Muscle of back (tissue), 11 donors: ENCODE measurements around the gene TNXB. TPM values are rescaled to one million over a fixed set of nuclear protein-coding genes. Genes with fewer than 3 reads are reported as not detected.
"Not testable (repeated sequence)": the region's sequence is repeated elsewhere in the genome, so short reads cannot be mapped to it uniquely, and the experiment has no call there.

Source experiments
- DNase-seq, 3 donors: peaks; one replicate each; pipeline versions ENCODE4 v3.0.0 to v3.0.0-alpha.2; 2013
- polyA plus RNA-seq, 10 donors: library from polyadenylated mRNA; unstranded; fragments of 120-200 nt; gene quantifications; one replicate each; pipeline ENCODE4 v1.2.1, GENCODE V29; 2013; ENCODE audit not compliant: insufficient read length in 10 of 10

The TNXB gene
- polyA plus RNA-seq, 10 donors, result 87.2 to 269 (median 143) TPM

DNA sequence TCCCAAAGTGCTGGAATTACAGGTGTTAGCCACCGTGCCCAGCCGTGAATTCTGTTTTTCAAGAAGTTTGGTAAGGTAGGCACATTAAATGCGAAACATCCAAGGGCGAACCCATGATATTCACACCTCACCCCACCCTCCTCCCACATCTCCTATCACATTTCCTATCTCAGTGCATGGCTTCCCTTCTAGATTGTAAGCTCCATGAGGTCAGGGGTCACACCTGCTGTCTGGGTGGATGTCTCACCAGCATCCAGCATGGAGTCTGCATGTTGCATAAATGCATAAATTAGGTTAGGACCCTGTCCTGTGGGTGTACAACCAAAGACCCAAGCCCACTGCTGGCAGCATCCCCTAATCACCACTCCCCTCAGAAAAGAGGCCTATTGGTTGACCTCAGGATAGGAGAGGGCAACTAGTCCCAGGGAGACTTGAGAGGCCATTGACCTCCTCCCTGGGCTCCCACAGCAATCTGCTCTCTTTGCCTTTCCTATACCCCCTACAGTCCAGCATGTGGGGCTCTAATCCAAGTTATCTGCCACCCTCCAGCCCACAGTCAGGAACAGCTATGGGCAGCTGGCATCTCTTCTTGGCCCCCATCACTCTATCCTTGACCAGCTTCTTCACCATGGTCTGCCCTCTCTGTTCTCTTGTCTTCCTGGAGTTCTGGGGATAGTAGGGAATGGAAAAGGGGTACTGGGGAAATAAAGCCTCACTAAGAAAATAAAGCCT is 38.4 kb upstream of the TNXB start:
- DNase-seq, result no peak

DNA sequence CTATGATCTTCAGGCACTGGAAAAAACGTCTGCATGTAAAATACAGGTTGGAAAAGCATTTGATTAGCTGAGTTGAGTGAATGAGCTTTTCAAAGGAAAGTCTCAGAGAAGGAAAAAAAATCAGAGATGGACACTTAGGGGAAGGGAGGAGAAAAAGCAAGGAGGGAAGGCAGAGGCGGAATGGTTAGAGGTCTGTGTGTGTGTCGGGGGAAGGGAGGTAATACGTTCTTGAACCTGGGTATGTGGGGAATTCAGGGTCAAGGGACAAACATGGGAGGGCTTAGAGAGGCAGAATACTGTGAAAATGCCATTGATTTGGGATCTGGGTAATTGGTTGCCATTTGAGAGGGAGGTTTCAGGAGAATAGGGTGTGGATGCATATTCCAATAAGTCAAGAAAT is 37.5 kb upstream of the TNXB start:
- DNase-seq, result no peak

- DNase-seq, result no peak
These were observed 37.1 kb upstream of the TNXB start for GRCh38 chr6:32146287-32146686.

GRCh38 chr6:32144238-32144637 is 35.1 kb upstream of the TNXB start:
- not testable (repeated sequence) for DNase-seq

- DNase-seq, result no peak
These were observed 31.4 kb upstream of the TNXB start for GRCh38 chr6:32140420-32141046.

GRCh38 chr6:32139590-32139989 is 30.5 kb upstream of the TNXB start:
- no peak for DNase-seq

- no peak for DNase-seq
These were observed 28.3 kb upstream of the TNXB start for GRCh38 chr6:32137454-32137853.

DNA sequence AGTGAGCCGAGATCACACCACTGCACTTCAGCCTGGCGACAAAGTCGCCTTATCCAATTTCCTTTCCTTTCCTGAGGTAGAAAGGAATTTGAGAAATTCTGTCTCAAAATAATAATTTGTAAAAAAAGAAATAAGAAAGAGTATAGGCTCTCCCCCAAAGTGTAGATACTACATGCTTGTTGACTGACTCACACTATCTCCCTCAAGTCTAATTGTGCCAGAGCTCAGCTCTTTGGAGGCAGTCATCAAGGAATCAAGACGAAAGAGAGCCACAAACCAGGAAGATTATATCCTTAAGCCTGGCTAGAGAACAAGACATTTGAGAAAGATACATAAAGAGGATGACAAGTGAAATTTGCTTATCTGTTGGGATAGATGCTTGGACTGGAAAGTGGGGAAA is 24.6 kb upstream of the TNXB start:
- no peak for DNase-seq

DNA sequence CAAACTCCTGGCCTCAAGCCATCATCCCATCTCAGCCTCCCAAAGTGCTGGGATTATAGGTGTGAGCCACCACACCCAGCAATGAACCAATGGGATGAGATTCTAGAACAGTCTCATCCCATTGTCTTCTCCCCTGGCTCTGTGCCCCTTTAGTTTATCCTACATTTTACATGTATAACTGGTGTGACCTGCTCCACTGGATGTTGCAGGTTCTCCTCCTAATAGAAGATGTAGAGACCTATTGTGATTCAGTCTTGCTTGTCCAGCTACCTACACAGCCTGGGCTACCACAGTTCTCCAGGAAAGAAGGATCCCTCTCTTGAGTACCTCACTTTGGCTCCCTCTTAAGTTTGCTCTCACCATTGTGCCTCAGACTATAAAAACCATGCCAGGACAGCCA is 23.0 kb upstream of the TNXB start:
- no peak for DNase-seq

DNA sequence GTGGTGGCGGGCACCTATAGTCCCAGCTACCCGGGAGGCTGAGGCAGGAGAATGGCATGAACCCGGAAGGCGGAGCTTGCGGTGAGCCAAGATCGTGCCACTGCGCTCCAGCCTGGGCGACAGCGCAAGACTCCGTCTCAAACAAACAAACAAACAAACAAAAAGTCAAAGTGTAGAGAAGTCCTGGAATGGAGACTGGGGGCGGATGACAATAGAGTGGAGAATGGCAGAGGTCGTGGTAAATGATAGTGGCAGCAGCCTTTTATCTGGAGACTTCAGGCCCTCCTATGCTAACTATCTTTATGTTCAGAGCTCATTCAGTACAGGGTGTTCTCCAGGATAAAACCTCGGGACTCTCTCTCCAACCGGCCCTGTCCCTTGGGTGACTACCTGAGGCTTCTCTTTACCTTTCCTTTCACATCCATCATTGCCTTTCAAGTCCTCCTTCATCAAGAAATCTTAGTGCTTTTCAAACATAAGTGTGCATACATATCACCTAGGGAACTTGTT is 22.4 kb upstream of the TNXB start:
- DNase-seq, result no peak

GRCh38 chr6:32129297-32130088 is 20.4 kb upstream of the TNXB start:
- DNase-seq, result no peak

GRCh38 chr6:32128751-32129296 is 19.7 kb upstream of the TNXB start:
- DNase-seq, result peak in 1 of 3 donors; percentile 10

DNA sequence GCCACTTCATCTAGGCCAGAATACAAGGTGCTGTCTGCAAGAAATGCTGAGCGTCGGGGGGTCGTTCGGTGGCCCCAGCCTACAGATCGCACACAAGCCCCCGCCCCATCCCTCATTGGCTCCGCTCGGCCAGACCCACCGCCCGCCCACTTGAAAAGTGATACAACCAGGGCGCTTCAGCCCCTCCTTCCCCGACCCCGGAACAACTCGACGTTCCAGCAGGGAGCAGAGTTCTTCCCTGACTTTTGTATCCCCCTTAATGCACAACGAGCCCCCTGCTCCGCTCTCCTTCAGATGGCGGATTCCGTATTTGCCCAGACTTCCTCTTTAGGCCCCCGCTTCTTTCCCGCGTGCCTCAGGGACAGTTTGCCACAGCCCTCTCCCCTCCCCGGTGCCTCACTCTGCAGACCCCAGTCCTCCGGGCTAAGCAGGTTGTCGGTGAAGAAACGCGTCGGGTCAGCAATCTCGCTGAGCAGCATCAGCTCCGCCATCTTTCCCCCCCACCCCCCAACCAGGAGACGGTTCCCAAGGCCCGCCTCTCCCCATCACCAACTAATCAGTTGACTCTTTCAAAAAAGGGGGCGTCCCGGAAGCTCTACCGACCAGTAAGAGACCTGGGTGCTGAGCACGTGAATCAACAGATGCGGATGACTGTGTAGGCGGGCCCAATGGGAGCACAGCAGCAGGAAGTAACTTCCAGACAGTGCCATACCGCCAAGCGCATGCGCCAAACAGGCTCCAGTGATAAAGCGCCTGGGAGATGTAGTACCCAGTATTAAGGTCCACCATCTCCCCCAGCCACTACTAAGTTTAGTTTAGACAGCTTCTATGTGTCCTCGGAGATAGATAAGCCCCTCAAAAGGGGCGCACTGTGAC is 18.8 kb upstream of the TNXB start, which contains the start of gene ATF6B:
TSS of gene ATF6B (minus strand) at position 530 of the 876 bp plus-strand sequence. CDS start at position 491, 39 bp downstream.
- DNase-seq, result peak; percentile 99 to 100 (median 99)

- DNase-seq, result no peak
These were observed 18.2 kb upstream of the TNXB start for GRCh38 chr6:32127409-32127716.

GRCh38 chr6:32126880-32127279 is 17.7 kb upstream of the TNXB start:
- no peak for DNase-seq

GRCh38 chr6:32123681-32124080 is 14.5 kb upstream of the TNXB start:
- no peak for DNase-seq

DNA sequence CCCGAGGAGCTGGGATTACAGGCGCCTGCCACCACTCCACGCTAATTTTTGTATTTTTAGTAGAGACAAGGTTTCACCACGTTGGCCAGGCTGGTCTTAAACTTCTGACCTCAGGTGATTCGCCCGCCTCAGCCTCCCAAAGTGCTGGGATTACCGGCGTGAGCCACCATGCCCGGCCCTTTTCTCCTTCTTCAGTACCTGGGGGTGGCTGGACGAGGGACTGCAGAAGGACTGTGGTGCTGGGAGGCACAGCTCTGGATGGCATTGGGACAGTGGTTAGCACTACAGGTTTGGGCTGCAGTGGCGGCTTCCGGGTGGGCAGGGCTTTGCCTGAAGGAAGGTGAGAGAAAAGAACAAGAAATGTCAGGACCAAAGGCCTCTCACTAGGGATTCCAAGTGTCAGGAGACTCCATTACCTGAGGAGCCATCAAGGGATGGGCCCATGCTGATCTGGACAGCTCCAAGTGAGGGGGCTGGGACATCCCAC is 11.5 kb upstream of the TNXB start:
- DNase-seq, result no peak

DNA sequence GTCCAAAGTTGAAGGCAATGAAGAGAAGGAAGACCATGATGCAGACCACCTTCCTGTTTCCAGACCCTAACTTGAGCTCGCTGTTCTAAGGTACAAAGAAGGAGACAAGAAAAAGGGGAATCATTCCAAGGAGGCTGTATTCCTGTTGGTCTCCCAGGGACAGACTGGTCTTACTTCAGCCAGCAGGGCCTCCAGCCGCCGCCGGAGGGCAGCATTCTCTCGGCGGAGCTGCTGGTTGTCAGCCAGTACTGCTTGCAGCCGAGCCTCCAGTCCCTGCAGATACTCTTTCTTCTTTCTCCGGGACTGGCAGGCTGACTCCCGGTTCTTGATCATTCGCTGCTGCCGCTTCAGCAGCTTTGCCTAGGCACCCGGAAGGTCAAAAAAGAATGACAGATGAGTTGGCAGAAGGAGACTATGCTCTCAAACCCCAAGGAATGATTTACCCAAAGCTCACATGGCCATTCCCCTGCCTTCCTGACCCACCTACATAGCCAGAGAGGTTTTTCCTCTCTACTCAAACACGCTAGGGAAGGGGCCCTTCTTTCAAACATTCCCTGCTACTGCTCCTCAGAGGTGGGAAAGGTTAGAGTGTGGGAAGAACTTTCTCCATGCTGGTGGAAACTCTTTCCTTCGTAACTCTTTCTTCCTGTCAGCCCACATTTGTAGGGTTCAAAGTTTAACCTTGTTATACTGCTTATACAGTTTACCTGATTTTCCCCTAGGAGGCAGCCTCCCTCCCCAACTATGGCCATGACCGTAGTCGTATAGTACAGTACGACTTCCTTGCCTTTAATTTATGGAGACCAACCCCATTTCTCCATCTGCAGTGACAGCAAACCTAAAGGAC is 9.9 kb upstream of the TNXB start:
- peak; percentile 77 to 93 (median 89) for DNase-seq

GRCh38 chr6:32117461-32117860 is 8.3 kb upstream of the TNXB start:
- no peak for DNase-seq

GRCh38 chr6:32116674-32117073 is 7.5 kb upstream of the TNXB start:
- DNase-seq, result no peak
